Activated CD8-positive, alpha-beta memory T cell treated with anti-CD3 and anti-CD28 coated beads, Interleukin-2, amount 50 U/mL, for 24 hours (primary cell): ENCODE results near the gene IGFBP6.
"Not testable (repeated sequence)": the region's sequence is repeated elsewhere in the genome, so short reads cannot be mapped to it uniquely, and the experiment has no call there.

Experiments used
- DNase-seq: peaks from one replicate; pipeline ENCODE4 v3.0.0-alpha.2; 2020; ENCODE audit errors: extremely low read depth

The IGFBP6 gene

GRCh38 chr12:53096759-53097158 lies 708 bp upstream of the IGFBP6 start:
- DNase-seq, result no peak

GRCh38 chr12:53097207-53097563 lies 282 bp upstream of the IGFBP6 start:
- no peak for DNase-seq

GRCh38 chr12:53098354-53098981 lies 1.0 kb downstream of the IGFBP6 start:
- DNase-seq, result no peak

- DNase-seq, result peak; percentile 81
These were observed 1.8 kb downstream of the IGFBP6 start for GRCh38 chr12:53099071-53099882.

- DNase-seq, result no peak
These were observed 3.1 kb downstream of the IGFBP6 start for GRCh38 chr12:53100466-53101151.

- no peak for DNase-seq
These were observed 3.8 kb downstream of the IGFBP6 start for GRCh38 chr12:53101266-53101665.

- DNase-seq, result no peak
These were observed 4.7 kb downstream of the IGFBP6 start for GRCh38 chr12:53101931-53102781.

- DNase-seq, result no peak
These were observed 5.7 kb downstream of the IGFBP6 start, which contains the start of gene SOAT2 for GRCh38 chr12:53102883-53103807. Gene SOAT2, plus strand, starts transcription at chr12:53103486. Its CDS starts 92 bp downstream, at chr12:53103578.

GRCh38 chr12:53103860-53104305 lies 6.4 kb downstream of the IGFBP6 start:
- DNase-seq, result no peak

GRCh38 chr12:53105256-53105655 lies 7.8 kb downstream of the IGFBP6 start:
- no peak for DNase-seq

- DNase-seq, result no peak
These were observed 8.4 kb downstream of the IGFBP6 start for GRCh38 chr12:53105712-53106439.

- no peak for DNase-seq
These were observed 9.7 kb downstream of the IGFBP6 start for GRCh38 chr12:53107122-53107521.

- DNase-seq, result not testable (repeated sequence)
These were observed 15.0 kb downstream of the IGFBP6 start for GRCh38 chr12:53112431-53112830.

GRCh38 chr12:53113136-53113705 lies 15.8 kb downstream of the IGFBP6 start:
- DNase-seq, result no peak

GRCh38 chr12:53113951-53114350 lies 16.5 kb downstream of the IGFBP6 start:
- DNase-seq, result no peak

- no peak for DNase-seq
These were observed 17.8 kb downstream of the IGFBP6 start for GRCh38 chr12:53115112-53115890.

GRCh38 chr12:53115891-53116648 lies 18.6 kb downstream of the IGFBP6 start:
- DNase-seq, result no peak

GRCh38 chr12:53118751-53119300 lies 21.4 kb downstream of the IGFBP6 start:
- no peak for DNase-seq
